ENCODE data around the gene BCKDHA. TPM values are rescaled to one million over a fixed set of nuclear protein-coding genes. Genes with fewer than 3 reads are reported as not detected.
A peak's percentile ranks its signal among the peaks of the same experiment; 100 is the strongest.

The BCKDHA gene
- 10 to 100 TPM; 24.0 to 31.4 TPM for total RNA-seq
- long read RNA-seq, transcript BCKDHA-201 (9 exons, 2,103 nt), result major isoform, 76 of 89 reads
- long read RNA-seq, partial matches to known transcripts, result 4 of 89 reads
- long read RNA-seq, other reads (novel, unspliced or antisense), result 9 of 89 reads

GRCh38 chr19:41397086-41398049 is at the start of gene BCKDHA, which contains the start of gene EXOSC5:
TSS of gene BCKDHA (plus strand) at chr19:41397818. CDS start at chr19:41397828, 10 bp downstream.
TSS of gene EXOSC5 (minus strand) at chr19:41397359. CDS start at chr19:41397328, 31 bp downstream.
- ATAC-seq (peak; percentile 99), DNase-seq (peak; percentile 100)
- intact Hi-C loops (cut with DNase I), result loop anchor here in 1 of 2 donors (5.0 kb wide), 1 partner anchor 40 kb away; the partner anchor contains the start of gene DMAC2

- intact Hi-C loops (cut with DNase I), result loop anchor here in 1 of 2 donors (5.0 kb wide), 1 partner anchor 39 kb away; the partner anchor contains the start of gene CCDC97
- DNase-seq, result no peak
- peak in 1 of 2 donors; percentile 1 for ATAC-seq
Measured at GRCh38 chr19:41350735-41351338, 46.8 kb upstream of the BCKDHA start.

GRCh38 chr19:41351339-41352245 is 46.0 kb upstream of the BCKDHA start:
- DNase-seq (peak; percentile 81), ATAC-seq (peak; percentile 51 to 71)
- intact Hi-C loops (cut with DNase I), result loop anchor here in 1 of 2 donors (5.0 kb wide), 1 partner anchor 39 kb away; the partner anchor contains the start of gene CCDC97

- DNase-seq (no peak), ATAC-seq (no peak)
- intact Hi-C loops (cut with DNase I), result loop anchor here in 1 of 2 donors (5.0 kb wide), 1 partner anchor 40 kb away; the partner anchor contains the start of gene CCDC97
Measured at GRCh38 chr19:41352279-41352608, 45.4 kb upstream of the BCKDHA start.

- intact Hi-C loops (cut with DNase I), result loop anchor here in 1 of 2 donors (5.0 kb wide), 1 partner anchor 41 kb away; the partner anchor contains the start of gene CCDC97
- peak; percentile 17 to 20 for ATAC-seq
- DNase-seq, result peak; percentile 73
Measured at GRCh38 chr19:41352609-41353465, 44.8 kb upstream of the BCKDHA start.

GRCh38 chr19:41353466-41354342 is 43.9 kb upstream of the BCKDHA start, which contains the start of gene TGFB1:
TSS of gene TGFB1 (minus strand) at chr19:41353922. CDS start at chr19:41353044, 878 bp downstream.
- intact Hi-C loops (cut with DNase I), result loop anchor here in 1 of 2 donors (5.0 kb wide), 1 partner anchor 41 kb away; the partner anchor contains the start of gene CCDC97
- DNase-seq (peak; percentile 92), ATAC-seq (peak; percentile 75 to 82)

GRCh38 chr19:41354343-41354953 is 43.2 kb upstream of the BCKDHA start:
- DNase-seq (no peak), ATAC-seq (no peak)
- intact Hi-C loops (cut with DNase I), result loop anchor here in 1 of 2 donors (5.0 kb wide), 1 partner anchor 42 kb away; the partner anchor contains the start of gene CCDC97

- DNase-seq (no peak), ATAC-seq (no peak)
- intact Hi-C loops (cut with DNase I), result no loop called here
Measured at GRCh38 chr19:41355035-41355434, 42.6 kb upstream of the BCKDHA start.

GRCh38 chr19:41355802-41356201 is 41.8 kb upstream of the BCKDHA start:
- intact Hi-C loops (cut with DNase I), result no loop called here
- DNase-seq (no peak), ATAC-seq (no peak)

- ATAC-seq (no peak), DNase-seq (no peak)
- intact Hi-C loops (cut with DNase I), result no loop called here
Measured at GRCh38 chr19:41356984-41357739, 40.5 kb upstream of the BCKDHA start.

- DNase-seq (no peak), ATAC-seq (no peak)
- intact Hi-C loops (cut with DNase I), result no loop called here
Measured at GRCh38 chr19:41357746-41358145, 39.9 kb upstream of the BCKDHA start.

- DNase-seq (no peak), ATAC-seq (no peak)
- intact Hi-C loops (cut with DNase I), result no loop called here
Measured at GRCh38 chr19:41359741-41360140, 37.9 kb upstream of the BCKDHA start.

- intact Hi-C loops (cut with DNase I), result no loop called here
- DNase-seq, result no peak
- ATAC-seq, result no peak
Measured at GRCh38 chr19:41362143-41362847, 35.3 kb upstream of the BCKDHA start.

- intact Hi-C loops (cut with DNase I), result no loop called here
- no peak for DNase-seq
- no peak for ATAC-seq
Measured at GRCh38 chr19:41363371-41363752, 34.3 kb upstream of the BCKDHA start.

All from left cardiac atrium (tissue), 4 donors.